ENCODE data around the gene HS6ST2.

GRCh38 chrX:132636080-132636479 is 322.3 kb downstream of the HS6ST2 start:
- TF ChIP-seq CTCF (IDR thresholded peaks at IDR 0.05; ENCODE audit: low read length), result peak; percentile 19
- TF ChIP-seq EZH2phosphoT487 (IDR thresholded peaks at IDR 0.05; ENCODE audit: low read length), result no peak

Data from MM.1S (cell line).